Natural killer cell (primary cell): ENCODE data around the gene C17orf50. TPM values are rescaled to one million over a fixed set of nuclear protein-coding genes. Genes with fewer than 3 reads are reported as not detected.

Source experiments
- ATAC-seq, 3 donors: fragments of 150-1000 bp in 2 of 3; fragments of 200-7000 bp in 1 of 3; cut with Tn5 transposase; 1 replicate in 1 of 3; 2 replicates in 2 of 3; pipeline ENCODE4 v1.10.0; 2021; ENCODE audit warnings: mild to moderate bottlenecking in 2 of 3, moderate library complexity in 2 of 3
- DNase-seq, 2 donors: peaks; one replicate each; pipeline versions ENCODE4 v3.0.0 to v3.0.0-alpha.2; 2013 to 2021; ENCODE audit warnings: mixed read lengths in 1 of 2
- H3K27ac ChIP-seq: one replicate; pipeline ENCODE4 v1.5.1; 2013; ENCODE audit warnings: mild to moderate bottlenecking, low read length
- H3K27me3 ChIP-seq: one replicate; pipeline ENCODE4 v1.6.1; 2013; ENCODE audit warnings: low read length; ENCODE audit not compliant: control insufficient read depth, insufficient read depth
- H3K36me3 ChIP-seq: one replicate; pipeline ENCODE4 v1.6.1; 2013; ENCODE audit warnings: low read length; ENCODE audit not compliant: control insufficient read depth, insufficient read depth
- H3K4me1 ChIP-seq: one replicate; pipeline ENCODE4 v1.6.1; 2013; ENCODE audit warnings: low read length; ENCODE audit not compliant: control insufficient read depth, insufficient read depth
- H3K4me3 ChIP-seq: one replicate; pipeline ENCODE4 v1.5.1; 2013; ENCODE audit warnings: low read length
- H3K9me3 ChIP-seq: one replicate; pipeline ENCODE4 v1.6.1; 2013; ENCODE audit warnings: low read length; ENCODE audit not compliant: control insufficient read depth, insufficient read depth
- H3K27ac Mint-ChIP-seq, 2 donors: one replicate each; pipeline ENCODE4 v1.8.0; 2022; ENCODE audit warnings: mild to moderate bottlenecking in 2 of 2, mixed read lengths in 2 of 2, moderate library complexity in 1 of 2
- H3K27me3 Mint-ChIP-seq, 2 donors: one replicate each; pipeline ENCODE4 v1.8.0; 2022; ENCODE audit warnings: low read depth in 2 of 2, mixed read lengths in 2 of 2
- H3K36me3 Mint-ChIP-seq: one replicate; pipeline ENCODE4 v1.8.0; 2022; ENCODE audit warnings: mixed read lengths
- H3K4me1 Mint-ChIP-seq, 2 donors: one replicate each; pipeline ENCODE4 v1.8.0; 2022; ENCODE audit warnings: mixed read lengths in 2 of 2
- H3K4me3 Mint-ChIP-seq: one replicate; pipeline ENCODE4 v1.8.0; 2022; ENCODE audit warnings: mild to moderate bottlenecking, moderate library complexity, mixed read lengths
- H3K9me3 Mint-ChIP-seq, 2 donors: one replicate each; pipeline ENCODE4 v1.8.0; 2022; ENCODE audit warnings: mixed read lengths in 2 of 2
- WGBS: methylation state at CpG from one replicate; pipeline ENCODE4 v1.1.7; 2013; ENCODE audit warnings: missing lambda C conversion rate; ENCODE audit not compliant: insufficient coverage; 5-methylcytosine and 5-hydroxymethylcytosine counted together
- intact Hi-C: fragments of 100-400 bp; cut with micrococcal nuclease; formaldehyde crosslinking; loops from one replicate; pipeline ENCODE4 v1.14.2; 2022
- total RNA-seq, 4 donors: library from RNA; stranded (reverse); fragments of 120-200 nt in 1 of 4; gene quantifications; one replicate each; pipeline versions ENCODE4 v1.2.3 to v1.2.4, GENCODE V29; 2013 to 2022
- TF ChIP-seq, protein P1 (sequence below): fragments of 200-600 bp; IDR thresholded peaks from one replicate; pipeline ENCODE4 v1.8.0; 2022; ENCODE audit warnings: antibody characterized with exemption

Gene C17orf50
- total RNA-seq, 3 donors from 2014 or later (not counting 1 experiment from before 2014, with no cell fraction given): not detected

DNA sequence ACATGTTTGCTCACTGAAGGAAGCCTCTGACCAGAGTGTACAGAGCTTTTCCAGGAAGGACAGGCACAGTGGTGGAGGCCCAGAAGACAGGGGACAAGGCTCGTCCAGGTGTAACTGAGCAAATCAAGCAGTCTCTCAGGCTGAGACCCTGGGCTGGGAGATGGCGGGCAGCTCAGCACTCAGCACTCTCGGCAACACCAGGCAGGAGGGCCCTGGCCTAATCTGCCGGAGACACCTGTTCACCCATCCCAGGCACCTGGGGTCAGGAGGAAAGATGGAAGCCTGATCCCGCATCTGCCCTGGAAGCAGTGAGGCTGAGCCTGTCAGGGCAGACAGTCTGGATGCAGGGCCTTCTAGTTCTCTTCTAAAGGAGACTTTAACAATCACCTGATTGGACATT lies 24.5 kb upstream of the C17orf50 start:
- Histone ChIP-seq H3K4me3 (no peak overlapping the region), H3K9me3 (no peaks in the 10 kb centered on the region), H3K27me3 (no peaks in the 10 kb centered on the region), H3K36me3 (no peaks in the 10 kb centered on the region), H3K4me1 (peaks cover 6% of the 10 kb centered on the region), H3K27ac (no peak overlapping the region)
- no peaks in the 10 kb centered on the region for H3K36me3 Mint-ChIP-seq
- H3K9me3 Mint-ChIP-seq: no peaks in the 10 kb centered on the region
- intact Hi-C loops: no loop called here
- 96% methylated on average over 5 of the region's 5 CpGs for WGBS
- TF ChIP-seq, protein P1, sequence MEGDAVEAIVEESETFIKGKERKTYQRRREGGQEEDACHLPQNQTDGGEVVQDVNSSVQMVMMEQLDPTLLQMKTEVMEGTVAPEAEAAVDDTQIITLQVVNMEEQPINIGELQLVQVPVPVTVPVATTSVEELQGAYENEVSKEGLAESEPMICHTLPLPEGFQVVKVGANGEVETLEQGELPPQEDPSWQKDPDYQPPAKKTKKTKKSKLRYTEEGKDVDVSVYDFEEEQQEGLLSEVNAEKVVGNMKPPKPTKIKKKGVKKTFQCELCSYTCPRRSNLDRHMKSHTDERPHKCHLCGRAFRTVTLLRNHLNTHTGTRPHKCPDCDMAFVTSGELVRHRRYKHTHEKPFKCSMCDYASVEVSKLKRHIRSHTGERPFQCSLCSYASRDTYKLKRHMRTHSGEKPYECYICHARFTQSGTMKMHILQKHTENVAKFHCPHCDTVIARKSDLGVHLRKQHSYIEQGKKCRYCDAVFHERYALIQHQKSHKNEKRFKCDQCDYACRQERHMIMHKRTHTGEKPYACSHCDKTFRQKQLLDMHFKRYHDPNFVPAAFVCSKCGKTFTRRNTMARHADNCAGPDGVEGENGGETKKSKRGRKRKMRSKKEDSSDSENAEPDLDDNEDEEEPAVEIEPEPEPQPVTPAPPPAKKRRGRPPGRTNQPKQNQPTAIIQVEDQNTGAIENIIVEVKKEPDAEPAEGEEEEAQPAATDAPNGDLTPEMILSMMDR: no peak
- H3K27ac Mint-ChIP-seq: no peak overlapping the region
- H3K4me1 Mint-ChIP-seq: peaks cover under 1 to 1% of the 10 kb centered on the region in 2 donors
- H3K27me3 Mint-ChIP-seq: peaks cover 0 to 7% of the 10 kb centered on the region in 2 donors
- DNase-seq: no peak
- no peak for ATAC-seq
- H3K4me3 Mint-ChIP-seq: no peak overlapping the region

DNA sequence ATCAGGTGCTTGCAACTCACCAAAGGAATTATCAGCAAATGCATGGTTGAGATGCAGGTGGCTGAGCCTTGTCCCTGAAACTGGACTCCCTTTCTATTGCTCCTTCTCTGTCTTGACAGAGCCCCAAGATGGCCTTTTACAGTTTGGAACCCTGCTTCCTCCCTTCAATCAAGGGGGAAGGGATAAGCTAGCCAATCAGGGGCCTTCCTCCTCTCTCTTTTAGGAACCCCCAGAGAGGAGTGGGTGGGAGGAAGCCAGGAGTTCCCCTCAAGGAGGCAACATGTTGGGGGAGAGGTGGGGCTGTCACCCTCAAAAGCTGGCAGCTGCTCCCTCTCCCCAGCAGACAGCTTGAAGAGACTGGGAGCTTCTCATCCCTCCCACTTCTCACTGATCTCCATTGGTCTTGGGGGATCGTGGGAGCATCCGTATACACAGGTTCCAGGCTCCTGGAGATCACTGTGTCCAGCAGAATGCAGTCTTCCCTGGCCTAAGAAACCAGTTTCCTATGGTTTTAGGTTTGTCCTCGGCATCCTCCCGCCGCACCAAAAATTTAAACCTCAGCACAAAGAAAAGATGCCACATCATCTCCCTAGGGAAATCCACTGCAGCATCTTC lies 22.1 kb upstream of the C17orf50 start:
- Mint-ChIP-seq H3K9me3 (no peaks in the 10 kb centered on the region), H3K27ac (no peak overlapping the region), H3K36me3 (no peaks in the 10 kb centered on the region), H3K4me1 (peaks cover 0 to 5% of the 10 kb centered on the region in 2 donors), H3K4me3 (no peak overlapping the region), H3K27me3 (peaks cover 16 to 21% of the 10 kb centered on the region in 2 donors)
- no peaks in the 10 kb centered on the region for H3K36me3 ChIP-seq
- TF ChIP-seq, protein P1: no peak
- ATAC-seq (no peak), DNase-seq (no peak)
- no peaks in the 10 kb centered on the region for H3K9me3 ChIP-seq
- H3K4me1 ChIP-seq: peaks cover 6% of the 10 kb centered on the region
- no peak overlapping the region for H3K27ac ChIP-seq
- H3K27me3 ChIP-seq: peaks cover 4% of the 10 kb centered on the region
- intact Hi-C loops: no loop called here
- H3K4me3 ChIP-seq: no peak overlapping the region
- WGBS: 80% methylated on average over 5 of the region's 5 CpGs

DNA sequence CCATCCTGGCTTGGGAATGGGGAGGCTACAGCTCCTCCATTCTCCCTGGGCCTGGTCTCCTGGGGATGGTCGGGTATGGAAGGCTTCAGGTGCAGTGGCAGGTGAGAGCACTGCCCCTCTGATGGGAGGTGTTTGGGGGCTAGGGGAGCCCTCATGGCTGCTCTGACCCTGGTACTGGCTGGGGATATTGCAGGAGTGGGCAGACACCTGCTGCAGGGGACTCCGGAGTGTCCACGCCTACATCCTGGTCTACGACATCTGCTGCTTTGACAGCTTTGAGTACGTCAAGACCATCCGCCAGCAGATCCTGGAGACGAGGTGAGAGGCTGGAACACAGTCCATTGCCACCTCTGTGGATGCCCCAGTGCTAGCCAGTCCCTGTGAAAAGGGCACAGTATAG lies 20.5 kb upstream of the C17orf50 start:
- intact Hi-C loops: no loop called here
- no peak overlapping the region for H3K4me3 Mint-ChIP-seq
- WGBS: 91% methylated on average over 7 of the region's 7 CpGs

More for the DNA sequence above, 20.5 kb upstream of the C17orf50 start:
- TF ChIP-seq, protein P1: no peak
- DNase-seq (no peak), ATAC-seq (no peak)
- Histone ChIP-seq H3K9me3 (no peaks in the 10 kb centered on the region), H3K4me1 (peaks cover 6% of the 10 kb centered on the region), H3K36me3 (no peaks in the 10 kb centered on the region), H3K4me3 (no peak overlapping the region), H3K27me3 (peaks cover 4% of the 10 kb centered on the region), H3K27ac (no peak overlapping the region)
- peaks cover 20 to 28% of the 10 kb centered on the region in 2 donors for H3K27me3 Mint-ChIP-seq
- peaks cover 0 to 5% of the 10 kb centered on the region in 2 donors for H3K4me1 Mint-ChIP-seq
- no peak overlapping the region for H3K27ac Mint-ChIP-seq
- H3K36me3 Mint-ChIP-seq: no peaks in the 10 kb centered on the region
- H3K9me3 Mint-ChIP-seq: no peaks in the 10 kb centered on the region
